Retinal pigment epithelial cell (primary cell): Measurements from ENCODE around the gene IQCE.

Experiments used
- DNase-seq: peaks from one replicate; pipeline ENCODE4 v3.0.0-alpha.2; 2010; ENCODE audit warnings: low read depth
- H3K4me3 ChIP-seq: 2 replicates; pipeline ENCODE4 v1.5.1; 2011; ENCODE audit warnings: mild to moderate bottlenecking, low read length, control low read depth, moderate library complexity
- TF ChIP-seq, protein P1 (sequence below): conservative IDR thresholded peaks from 2 replicates; pipeline ENCODE4 v1.5.1; 2011; ENCODE audit warnings: low read depth, low read length, control low read depth, inconsistent platforms

IQCE gene

DNA sequence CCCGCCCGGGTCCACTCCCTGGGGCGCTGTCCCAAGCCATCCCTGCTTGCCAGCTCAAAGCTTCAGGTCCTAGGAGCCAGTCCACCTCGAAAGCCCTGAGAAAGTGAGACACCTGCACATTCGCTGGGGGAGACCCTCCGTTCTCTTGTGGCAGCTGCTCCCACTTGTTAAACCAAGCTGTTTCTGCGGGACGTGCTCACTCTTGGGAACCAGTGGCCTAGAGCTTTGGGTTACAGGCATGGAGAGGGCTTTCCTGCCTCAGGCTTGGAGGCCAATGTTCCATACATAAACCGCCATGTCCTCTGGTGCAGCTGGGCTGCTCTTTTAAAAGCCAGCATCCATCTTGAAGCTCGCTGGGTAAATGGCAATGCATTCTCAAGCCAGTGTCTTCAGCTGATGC lies 53.1 kb downstream of the IQCE start:
- TF ChIP-seq, protein P1, sequence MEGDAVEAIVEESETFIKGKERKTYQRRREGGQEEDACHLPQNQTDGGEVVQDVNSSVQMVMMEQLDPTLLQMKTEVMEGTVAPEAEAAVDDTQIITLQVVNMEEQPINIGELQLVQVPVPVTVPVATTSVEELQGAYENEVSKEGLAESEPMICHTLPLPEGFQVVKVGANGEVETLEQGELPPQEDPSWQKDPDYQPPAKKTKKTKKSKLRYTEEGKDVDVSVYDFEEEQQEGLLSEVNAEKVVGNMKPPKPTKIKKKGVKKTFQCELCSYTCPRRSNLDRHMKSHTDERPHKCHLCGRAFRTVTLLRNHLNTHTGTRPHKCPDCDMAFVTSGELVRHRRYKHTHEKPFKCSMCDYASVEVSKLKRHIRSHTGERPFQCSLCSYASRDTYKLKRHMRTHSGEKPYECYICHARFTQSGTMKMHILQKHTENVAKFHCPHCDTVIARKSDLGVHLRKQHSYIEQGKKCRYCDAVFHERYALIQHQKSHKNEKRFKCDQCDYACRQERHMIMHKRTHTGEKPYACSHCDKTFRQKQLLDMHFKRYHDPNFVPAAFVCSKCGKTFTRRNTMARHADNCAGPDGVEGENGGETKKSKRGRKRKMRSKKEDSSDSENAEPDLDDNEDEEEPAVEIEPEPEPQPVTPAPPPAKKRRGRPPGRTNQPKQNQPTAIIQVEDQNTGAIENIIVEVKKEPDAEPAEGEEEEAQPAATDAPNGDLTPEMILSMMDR, result no peak
- H3K4me3 ChIP-seq, result no peak overlapping the region
- DNase-seq, result no peak

DNA sequence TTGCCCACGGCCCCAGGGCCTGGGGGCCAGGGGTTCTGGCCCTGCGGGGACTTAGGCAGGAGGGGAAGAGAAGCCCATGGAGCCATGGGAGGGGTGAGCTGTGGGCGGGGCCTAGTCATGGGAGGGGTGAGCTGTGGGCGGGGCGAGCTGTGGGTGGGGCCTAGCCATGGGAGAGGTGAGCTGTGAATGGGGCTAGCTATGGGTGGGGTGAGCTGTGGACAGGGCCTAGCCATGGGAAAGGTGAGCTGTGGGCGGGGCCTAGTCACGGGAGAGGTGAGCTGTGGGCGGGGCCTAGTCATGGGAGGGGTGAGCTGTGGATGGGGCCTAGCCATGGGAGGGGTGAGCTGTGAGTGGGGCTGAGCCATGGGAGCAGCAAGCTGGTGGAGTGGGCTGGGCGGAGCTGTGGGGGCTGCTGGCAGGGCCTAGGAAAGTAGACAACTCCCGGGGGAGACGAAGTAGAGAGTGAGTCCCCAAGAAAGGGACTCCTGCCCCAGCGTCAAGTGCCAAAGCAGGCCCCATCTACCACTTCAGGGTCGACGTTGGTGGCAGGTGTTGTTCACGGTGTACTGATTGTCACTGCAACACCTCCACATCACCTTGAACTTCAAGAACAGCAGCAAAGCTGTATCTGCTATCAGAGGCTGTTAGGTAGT lies 53.8 kb downstream of the IQCE start:
- no peak for DNase-seq
- H3K4me3 ChIP-seq, result no peak overlapping the region
- TF ChIP-seq, protein P1, result no peak

DNA sequence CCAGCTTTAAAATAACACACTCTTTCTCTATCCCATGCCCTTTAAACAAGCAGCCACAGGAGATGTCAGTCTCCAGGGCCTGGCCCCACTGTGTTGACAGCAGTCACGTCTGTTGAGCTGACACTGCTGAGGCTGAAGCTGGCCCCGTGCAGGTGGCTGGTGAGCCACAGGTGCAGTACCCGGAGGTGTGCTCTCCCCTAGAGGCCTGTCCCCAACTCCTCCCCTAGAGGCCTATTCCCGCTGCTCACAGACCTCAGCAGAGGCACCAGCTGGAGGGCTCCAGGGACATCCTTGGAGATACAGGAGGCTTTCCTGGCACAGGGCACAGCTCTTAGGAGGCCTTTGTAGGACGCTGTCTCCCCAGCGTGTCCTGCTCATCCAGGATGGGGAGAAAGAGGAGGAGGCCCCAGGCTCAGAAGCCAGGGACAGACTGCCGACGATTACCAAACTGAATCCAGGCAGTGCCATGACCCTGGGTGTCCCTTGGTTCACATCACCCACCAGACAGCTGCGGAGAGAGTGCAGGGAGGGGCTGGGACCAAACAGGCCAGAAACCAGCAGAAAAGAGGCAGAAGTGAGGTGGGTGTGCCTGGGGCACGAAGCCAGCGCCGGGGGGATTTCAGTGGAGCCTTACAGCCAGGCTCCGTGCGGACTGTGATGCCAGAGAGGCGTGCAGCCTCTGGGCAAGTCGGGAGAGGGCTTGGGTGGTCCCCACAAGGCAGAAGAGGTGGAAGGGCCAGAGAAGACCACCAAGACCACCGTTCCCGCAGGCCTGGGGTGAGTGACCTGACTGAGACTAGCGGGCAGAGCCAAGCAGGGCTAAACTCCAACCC lies 54.5 kb downstream of the IQCE start:
- H3K4me3 ChIP-seq, result no peak overlapping the region
- TF ChIP-seq, protein P1, result no peak

DNA sequence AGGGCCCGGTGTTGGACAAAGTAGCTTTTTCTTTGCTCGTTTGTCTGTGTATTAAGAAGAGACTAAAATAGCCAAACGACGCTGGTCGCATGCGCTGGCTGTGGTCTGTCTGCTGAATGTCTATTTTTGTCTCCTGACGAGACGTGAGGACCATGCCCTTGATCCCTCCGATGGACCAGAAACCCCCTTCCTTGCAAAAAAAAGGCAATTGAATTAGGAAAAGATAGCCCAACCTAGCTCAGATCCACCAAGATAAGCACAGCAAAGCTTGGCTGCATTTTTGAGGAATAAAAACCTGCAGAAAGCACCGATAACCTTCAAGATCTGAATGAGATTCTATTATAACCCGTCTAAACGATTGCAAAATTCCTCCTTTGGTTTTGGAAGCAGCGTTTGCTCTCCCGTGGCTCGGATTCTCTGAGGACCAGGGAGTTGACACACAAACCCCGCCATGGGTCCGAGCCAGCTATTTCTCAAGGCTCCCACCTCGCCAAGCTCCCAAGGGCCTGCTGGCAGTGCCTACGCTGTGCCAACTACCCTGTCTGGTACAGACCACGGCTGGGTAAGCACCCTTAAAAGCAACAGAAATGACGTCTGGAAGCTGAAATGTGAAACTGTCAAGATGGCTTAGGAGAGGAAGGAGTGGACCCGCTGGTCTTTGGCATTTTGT lies 55.3 kb downstream of the IQCE start:
- TF ChIP-seq, protein P1, result no peak
- H3K4me3 ChIP-seq, result no peak overlapping the region
- no peak for DNase-seq

More for the DNA sequence above, 54.5 kb downstream of the IQCE start:
- DNase-seq, result no peak

DNA sequence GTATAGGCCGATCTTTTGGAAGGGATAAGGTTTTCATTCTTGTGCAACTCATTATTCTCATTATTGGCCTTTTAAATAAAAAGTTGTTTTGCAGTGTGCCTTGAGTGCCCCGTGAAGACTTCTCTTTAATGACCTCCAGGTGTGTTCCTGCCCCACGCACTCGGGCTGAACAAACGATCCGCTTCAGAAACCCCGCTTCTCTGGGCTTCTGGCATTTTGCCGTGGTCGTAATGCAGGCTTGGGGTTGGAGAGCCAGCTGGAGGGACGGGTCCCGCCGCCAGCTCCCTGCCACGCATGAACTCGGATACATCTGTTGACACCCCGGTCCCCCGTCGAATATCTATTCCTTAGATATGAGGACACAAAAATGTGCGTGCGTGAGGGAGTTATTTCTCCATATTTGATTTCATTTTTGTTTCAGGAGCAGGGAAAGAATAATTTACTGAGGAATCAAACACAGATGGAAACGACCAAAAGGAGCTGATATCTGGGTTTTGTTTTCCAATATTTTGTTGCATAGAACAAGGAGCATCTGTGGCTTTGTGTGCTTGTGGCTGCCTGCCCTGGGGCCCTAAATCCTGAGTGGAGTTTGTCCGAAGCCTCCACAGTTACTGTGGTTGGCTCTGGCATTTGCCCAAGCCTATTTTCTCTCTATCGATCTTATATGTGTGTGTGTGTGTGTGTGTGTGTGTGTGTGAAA lies 56.0 kb downstream of the IQCE start:
- TF ChIP-seq, protein P1, result no peak
- DNase-seq, result no peak
- H3K4me3 ChIP-seq, result no peak overlapping the region

DNA sequence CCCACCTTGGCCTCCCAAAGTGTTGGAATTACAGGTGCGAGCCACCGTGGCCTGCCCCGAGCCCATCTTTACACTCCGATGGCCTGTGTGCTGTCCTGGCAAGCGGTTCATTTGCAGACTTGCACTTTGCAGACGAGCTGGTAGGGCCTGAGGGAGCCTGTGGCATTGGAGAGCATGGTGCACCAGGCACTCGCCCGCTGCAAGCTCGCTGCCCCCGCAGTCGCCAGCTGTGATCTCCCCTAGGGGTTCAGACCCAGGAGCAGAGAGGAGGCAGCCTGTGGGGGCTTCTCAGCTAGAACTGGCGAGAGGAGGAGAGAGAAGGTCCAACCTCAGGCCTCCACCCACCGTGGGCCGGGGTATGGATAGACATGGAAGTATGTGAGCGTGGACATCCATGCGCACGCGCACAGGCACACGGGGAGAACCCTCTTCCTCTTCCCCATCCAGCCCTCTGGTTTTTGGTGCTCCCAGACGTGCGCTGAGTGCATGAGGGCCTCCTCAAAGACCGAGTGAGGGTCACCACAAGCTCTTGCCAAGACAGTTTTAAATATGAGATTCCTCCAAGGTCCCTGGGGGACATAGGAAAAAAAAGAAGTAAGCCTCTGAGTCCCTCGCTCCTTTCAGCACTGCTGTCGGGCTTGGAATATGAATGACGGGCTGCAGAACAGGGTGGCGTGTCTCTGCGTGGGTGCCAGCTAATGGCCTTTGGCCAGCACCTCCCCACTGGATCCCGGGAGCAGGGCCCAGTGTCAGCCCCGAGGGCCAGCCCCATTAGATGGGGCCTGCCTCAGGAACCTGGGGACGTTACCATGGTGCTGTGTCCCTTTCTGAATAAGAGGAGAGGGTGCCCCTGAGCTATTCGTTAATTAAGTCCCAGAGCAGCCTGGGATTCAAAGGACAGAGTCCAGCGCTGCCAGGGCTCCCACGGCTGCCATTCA lies 57.9 kb downstream of the IQCE start:
- DNase-seq, result no peak
- TF ChIP-seq, protein P1, result no peak
- no peak overlapping the region for H3K4me3 ChIP-seq
